SKM-1 (cell line): ENCODE results near the gene CYGB.
A peak's percentile ranks its signal among the peaks of the same experiment; 100 is the strongest.

ENCODE experiments used
- DNase-seq: peaks from one replicate; lab custom pipeline; 2025; ENCODE audit not compliant: unreplicated experiment; lab: John Stamatoyannopoulos, UW

The CYGB gene

GRCh38 chr17:76550712-76551615 is 13.5 kb upstream of the CYGB start:
- DNase-seq = peak; percentile 48

- DNase-seq = no peak
These were observed 12.0 kb upstream of the CYGB start for GRCh38 chr17:76549539-76549938.

- DNase-seq = no peak
These were observed 11.7 kb upstream of the CYGB start for GRCh38 chr17:76549215-76549518.

DNA sequence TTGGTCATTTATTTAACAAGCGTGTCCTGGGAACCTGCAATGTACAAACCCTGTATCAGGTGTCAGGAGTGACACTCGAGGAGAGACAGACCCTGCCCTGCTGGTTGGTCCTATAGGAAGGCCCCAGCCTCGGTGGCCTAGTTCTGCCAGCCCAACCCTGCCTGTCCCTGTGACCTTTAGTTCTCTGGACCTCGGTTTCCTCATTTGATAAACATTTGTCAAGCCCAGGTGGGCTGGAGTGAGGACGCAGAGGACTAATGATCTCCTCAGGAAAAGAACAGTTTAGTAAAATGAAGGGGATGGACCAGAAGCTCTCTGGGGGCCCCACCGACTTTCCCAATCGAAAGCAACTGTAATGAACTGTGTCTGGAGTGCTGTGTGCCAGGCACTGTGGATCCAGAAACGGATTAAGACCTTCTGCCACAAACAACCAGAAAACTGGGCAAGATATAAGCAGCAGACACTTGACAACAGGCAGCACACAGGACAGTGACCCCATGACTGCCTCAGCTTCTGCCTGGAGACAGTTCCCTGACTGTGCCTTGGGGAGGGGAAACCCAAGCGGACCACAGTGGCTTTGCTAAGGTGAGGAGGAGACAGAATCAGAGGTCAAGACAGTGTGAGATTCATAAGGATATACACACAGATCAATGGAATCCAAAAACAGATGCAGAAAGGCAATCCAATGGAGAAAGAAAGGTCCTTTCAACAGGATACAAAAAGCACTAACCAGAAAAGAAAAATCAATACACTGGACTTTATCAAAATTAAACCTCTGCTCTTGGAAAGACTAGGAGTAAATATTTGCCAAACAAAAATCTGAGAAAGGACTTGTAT is 11.1 kb upstream of the CYGB start:
- no peak for DNase-seq

GRCh38 chr17:76547642-76548202 is 10.2 kb upstream of the CYGB start:
- no peak for DNase-seq

DNA sequence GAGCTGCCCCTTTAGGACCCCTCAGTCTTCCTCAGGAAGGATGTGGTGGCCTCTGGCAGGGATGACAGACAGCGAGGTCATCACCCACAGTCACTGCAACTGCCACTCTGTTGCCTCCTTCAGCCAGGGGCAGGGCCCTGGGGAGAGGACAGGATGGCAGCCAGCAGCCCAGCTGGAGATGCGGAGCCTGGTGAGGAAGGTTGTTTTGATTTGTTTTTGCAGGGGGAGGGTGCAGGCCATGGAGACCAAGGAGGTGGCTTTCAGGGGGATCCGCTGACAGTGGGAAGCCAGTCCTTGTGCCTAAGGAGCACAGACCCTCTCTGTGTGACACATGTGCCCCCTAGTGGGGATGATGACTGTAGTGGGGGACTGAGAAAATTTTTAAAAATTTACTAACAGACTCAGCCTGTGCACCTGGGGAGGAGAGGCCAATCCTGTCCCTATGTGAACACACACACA is 9.7 kb upstream of the CYGB start:
- peak; percentile 13 for DNase-seq

DNA sequence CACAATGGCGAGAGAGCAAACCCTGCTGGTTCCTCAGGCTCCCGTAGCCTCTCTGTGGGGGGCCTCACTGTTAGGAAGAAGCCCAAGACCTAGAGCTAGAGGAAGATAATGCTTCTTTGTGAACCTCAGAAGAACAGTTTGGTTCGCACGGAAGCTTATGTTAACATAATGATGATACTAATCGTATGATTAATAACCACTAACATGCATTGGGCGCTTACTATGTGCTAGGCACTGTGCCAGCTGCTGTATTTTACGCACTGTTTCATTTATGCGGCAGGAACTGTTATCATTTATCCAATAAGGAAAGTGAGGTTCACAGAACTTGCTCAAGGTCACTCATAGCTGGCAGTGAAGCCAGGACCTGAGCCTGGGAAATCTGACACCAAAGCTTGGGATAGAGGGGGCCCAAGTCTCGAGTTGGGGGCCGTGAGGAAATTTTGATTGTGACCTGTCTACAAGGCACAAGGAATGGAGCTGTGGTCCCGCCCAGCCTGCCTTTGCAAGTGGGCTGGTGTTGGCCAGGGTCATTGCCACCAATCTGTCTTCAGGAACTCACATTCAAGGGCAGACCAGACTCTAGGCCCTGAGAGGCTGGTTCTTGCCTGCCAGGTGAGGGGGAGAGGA is 9.2 kb upstream of the CYGB start:
- DNase-seq = no peak

GRCh38 chr17:76545918-76546555 is 8.5 kb upstream of the CYGB start:
- no peak for DNase-seq

GRCh38 chr17:76544546-76545365 is 7.2 kb upstream of the CYGB start:
- DNase-seq = no peak

DNA sequence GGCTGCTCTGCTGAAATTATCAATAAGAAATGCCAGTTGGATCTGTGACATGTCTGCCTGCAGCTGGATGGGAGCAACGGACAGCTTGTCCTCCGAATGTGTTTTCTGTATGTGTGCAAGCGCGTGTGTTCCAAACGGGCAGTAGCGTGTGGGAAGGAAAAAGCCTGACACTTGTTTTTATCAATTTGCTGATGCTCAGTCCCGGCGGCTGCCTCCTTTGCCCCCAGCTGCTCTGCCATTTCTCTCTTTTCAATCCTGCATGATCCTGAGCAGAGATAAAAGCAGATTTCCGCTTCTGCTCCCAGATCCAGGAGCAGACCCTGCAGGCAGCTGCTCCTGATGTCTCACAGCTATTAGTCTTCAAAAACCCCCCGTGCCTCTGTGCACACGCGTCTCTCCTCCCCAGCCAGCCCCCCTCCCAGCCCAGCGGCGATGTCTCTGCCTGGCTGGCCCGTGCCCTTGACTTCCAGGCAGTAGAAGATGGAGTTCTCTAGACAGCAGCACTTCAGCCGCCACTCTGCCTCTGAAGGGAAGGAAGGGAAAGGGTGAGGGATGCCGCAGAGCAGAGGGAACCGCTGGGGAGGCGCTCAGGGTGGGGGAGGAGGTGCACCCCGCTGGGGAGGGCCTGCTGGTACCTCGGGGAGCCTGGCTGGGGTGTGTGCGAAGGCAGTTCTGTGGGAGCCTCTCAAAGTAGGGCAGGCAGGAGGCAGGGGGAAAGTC is 6.5 kb upstream of the CYGB start:
- no peak for DNase-seq

DNA sequence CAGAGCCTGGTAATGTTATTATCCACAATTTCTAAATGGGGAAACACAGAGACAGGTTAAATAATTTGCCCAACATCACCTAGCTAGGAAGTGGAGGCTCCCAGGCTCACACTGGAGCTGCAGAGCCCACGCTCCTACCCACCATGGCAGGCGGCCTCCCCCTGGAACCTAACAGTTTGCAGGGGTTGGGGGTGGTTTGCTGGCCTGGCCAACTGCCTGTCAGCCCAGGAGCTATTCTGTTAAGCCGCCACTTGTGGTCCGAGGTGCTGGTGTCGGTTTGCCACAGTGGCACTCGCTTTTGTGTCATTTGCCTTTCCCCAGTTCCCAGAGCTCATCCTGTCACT is 5.9 kb upstream of the CYGB start:
- DNase-seq = no peak

- DNase-seq = no peak
These were observed 5.5 kb upstream of the CYGB start for GRCh38 chr17:76542984-76543383.

GRCh38 chr17:76542566-76542971 is 5.1 kb upstream of the CYGB start:
- no peak for DNase-seq

GRCh38 chr17:76541739-76542454 is 4.4 kb upstream of the CYGB start:
- DNase-seq = no peak

DNA sequence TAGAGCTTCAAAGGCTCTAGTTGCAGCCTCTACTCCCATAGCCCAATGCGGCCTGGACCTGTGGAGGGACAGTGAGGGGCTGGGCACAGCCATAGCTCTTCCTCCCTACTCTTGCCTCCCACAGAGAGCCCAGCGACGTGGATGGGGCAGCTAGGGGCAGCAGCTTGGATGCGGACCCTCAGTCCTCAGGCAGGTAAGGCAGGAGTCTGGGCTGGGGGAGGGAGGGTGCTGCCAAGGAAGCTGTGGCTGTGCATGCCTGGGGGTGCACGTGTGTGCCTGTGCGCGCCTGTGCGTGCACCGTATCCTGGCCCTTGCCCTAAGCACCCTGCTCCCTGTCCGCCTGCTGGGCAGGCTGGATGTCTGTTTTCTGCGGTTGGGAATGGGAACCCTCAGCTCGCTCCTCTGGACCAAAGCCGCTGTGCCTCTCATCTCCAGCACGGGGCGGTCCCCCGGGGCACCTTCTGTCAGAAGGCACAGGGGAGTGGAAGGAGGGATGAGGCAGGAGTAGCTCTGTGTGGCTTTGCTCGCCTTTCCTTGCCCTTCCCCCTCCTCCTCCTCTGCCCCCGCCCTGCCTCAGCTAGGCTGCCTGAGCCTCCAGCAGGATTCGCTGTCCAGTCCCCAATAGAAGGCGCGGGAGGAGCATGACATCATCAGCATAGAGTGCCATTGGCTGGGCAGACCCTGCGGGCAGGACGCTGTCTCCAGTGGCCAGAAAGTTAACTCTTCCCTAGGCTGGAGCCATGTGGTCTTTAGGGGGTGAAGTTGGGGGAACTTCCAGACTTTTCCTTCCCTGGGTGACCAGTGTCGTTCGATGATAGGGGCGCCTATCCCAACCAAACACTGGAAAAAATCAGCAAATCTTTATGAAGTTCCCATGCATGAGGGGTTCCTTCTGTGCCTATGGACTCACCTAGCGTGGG is 3.1 kb upstream of the CYGB start:
- DNase-seq = no peak

- DNase-seq = no peak
These were observed 2.2 kb upstream of the CYGB start, which contains the start of gene PRCD for GRCh38 chr17:76539631-76540271. PRCD (plus strand) TSS chr17:76540044; CDS start chr17:76540142, 98 bp downstream.

- DNase-seq = no peak
These were observed 1.5 kb upstream of the CYGB start for GRCh38 chr17:76538941-76539570.
